ENCODE results near the gene AATK. TPM values are rescaled to one million over a fixed set of nuclear protein-coding genes. Genes with fewer than 3 reads are reported as not detected.

Gene AATK
- total and polyA plus RNA-seq, 2 experiments from 2014 or later, result 0.25 to 1.6 TPM

DNA sequence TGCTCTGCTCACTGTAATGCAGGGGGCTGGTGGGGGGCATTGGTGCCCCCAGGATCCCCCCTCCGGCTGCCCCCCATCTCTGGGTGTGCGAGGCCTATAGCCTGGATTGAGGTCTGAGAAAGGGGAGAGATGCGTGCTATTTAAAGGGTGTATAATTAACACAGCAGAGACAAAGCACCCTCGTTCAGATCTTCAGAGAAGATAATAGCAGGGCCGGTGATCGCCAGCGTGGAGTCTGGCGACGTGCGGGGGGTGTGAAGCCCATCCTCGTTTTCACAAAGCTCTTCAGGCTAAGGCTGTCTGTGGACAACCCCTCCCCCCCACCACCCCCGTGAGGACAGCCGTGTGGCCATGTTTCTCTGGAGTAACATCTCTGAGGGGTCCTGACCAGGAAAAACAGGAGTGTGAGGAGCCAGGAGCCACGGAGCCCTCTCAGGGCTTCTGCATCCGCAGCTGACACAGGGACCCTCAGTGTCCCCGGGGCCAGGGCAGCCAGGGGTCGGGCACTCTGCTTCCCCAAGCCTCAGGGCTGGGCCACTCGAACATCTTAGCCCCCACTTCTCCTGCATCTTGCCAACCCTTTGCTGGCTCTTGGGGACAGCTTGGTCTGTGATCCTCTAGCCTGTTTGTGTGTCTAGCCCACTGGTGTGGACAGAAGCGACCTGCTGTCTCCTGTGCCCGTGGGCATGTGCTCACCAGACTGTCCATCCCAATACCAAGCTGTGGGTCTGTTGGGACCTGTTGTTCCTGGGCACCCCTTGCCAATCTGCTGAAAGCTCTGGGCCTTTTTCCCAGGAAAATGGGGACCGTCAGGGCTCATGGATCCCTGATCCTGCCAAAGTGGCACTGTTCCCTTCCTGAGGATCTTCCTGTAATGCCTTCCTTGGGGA, 72.2 kb downstream of the AATK start:
- Histone ChIP-seq H2AFZ (no peak overlapping the region), H3K27me3 (replicated peaks; ENCODE audit: insufficient read depth) (no peaks in the 10 kb centered on the region), H3K9me2 (ENCODE audit: insufficient read depth) (no peaks in the 10 kb centered on the region), H3K4me2 (ENCODE audit: unreplicated experiment) (peak overlapping the region; percentile 50), H3K4me1 (ENCODE audit: insufficient read depth) (peaks cover 47% of the 10 kb centered on the region), H3K79me2 (ENCODE audit: insufficient read depth) (no peaks in the 10 kb centered on the region), H3F3A (ENCODE audit: insufficient read depth) (0 out of 2 replicates have a peak, but pooled peaks cover 8% of the 10 kb centered on the region), H3K9ac (peak overlapping the region; percentile 78), H3K4me3 (no peak overlapping the region), H3K9me3 (ENCODE audit: low read depth) (no peaks in the 10 kb centered on the region), H3K27ac (peak overlapping the region; percentile 93), H4K20me1 (ENCODE audit: insufficient read depth) (no peaks in the 10 kb centered on the region), H3K36me3 (ENCODE audit: low read depth) (no peaks in the 10 kb centered on the region)
- TF ChIP-seq EZH2phosphoT487 (IDR thresholded peaks at IDR 0.05; ENCODE audit: insufficient read depth, low read depth) (no peak), EZH2 (IDR thresholded peaks at IDR 0.05; ENCODE audit: insufficient read depth, poor library complexity, severe bottlenecking) (no peak)
- no peak for DNase-seq
- in situ Hi-C loops (cut with MboI), result no loop called here
- 72 to 77% methylated on average over 21 of the region's 21 CpGs for WGBS, 2 experiments (ENCODE audit: low coverage in 1 of 2, low lambda C conversion rate in 2 of 2, missing lambda C conversion rate in 2 of 2)

DNA sequence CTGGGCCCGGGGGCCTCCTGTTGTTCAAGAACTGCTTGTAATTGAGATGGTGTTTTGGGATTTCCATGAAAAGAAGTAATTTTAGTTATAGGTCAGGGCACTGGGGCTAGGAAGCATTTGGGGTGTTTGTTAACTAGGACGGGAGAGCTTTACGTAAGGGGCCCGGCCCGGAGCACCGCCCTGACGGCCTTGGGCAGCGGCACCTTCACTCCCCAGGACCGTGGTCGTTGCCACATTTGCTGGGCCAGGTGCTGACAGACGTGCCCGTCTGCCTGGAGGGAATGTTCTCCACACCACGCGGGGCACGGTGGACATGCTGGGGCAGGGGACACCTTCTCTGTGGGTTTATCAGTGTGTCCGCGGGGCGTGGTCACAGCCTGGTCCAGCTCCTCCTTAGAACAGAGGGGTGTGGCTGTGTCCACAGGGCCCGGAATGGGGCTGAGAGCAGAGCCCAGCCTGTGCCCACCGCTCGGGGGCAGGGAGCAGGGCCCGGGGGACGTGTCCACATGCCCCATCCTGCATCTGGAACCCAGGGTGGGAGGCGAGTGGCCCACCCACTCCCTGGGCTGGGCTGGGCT, 73.4 kb downstream of the AATK start:
- in situ Hi-C loops (cut with MboI), result no loop called here
- TF ChIP-seq EZH2 (IDR thresholded peaks at IDR 0.05; ENCODE audit: insufficient read depth, poor library complexity, severe bottlenecking), result no peak
- TF ChIP-seq EZH2phosphoT487 (IDR thresholded peaks at IDR 0.05; ENCODE audit: insufficient read depth, low read depth), result no peak
- no peaks in the 10 kb centered on the region for H3K36me3 ChIP-seq (ENCODE audit: low read depth)

DNA sequence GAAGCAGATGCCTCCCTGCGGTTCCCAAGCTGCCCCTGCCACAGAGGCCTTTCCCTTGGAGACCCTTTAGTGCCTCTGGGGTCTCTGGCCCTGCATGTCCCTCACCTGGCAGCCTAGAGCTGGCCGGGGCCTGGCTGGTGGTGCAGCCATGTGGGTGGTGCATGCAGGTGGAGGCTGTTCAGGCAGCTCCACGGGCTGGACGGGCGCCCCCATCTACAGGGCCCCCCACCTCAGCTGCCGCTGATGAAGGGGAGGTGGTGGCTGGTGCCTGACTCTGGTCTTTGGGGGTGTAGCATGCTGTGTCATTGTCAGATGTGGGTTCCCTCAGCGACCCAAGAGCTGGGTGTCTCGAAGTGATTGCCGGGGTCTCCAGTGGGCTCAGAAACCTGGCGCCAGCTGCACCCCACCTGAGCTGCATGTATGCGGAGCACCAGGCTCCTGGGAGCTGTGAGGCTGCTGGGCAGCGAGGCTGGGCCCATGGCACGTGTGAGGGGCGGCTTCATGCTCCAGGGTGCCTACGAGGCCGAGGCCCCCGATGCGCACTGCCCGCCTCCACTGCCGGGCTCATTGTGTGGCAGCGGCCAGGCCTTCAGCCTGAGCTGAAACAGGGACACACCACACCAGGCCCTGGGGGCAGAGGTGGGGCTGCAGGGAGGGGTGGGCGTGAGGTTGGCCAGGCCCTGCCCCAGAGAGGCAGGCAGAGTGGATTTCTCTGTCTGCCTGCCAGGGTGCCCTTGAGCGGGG, 74.1 kb downstream of the AATK start:
- Histone ChIP-seq H4K20me1 (ENCODE audit: insufficient read depth) (no peaks in the 10 kb centered on the region), H3K9me2 (ENCODE audit: insufficient read depth) (no peaks in the 10 kb centered on the region), H3F3A (ENCODE audit: insufficient read depth) (0 out of 2 replicates have a peak, but pooled peaks cover 8% of the 10 kb centered on the region), H3K4me3 (no peak overlapping the region), H3K36me3 (ENCODE audit: low read depth) (no peaks in the 10 kb centered on the region), H3K9ac (no peak overlapping the region), H3K79me2 (ENCODE audit: insufficient read depth) (no peaks in the 10 kb centered on the region), H3K9me3 (ENCODE audit: low read depth) (no peaks in the 10 kb centered on the region), H3K4me2 (ENCODE audit: unreplicated experiment) (no peak overlapping the region), H3K27ac (no peak overlapping the region), H2AFZ (no peak overlapping the region), H3K27me3 (replicated peaks; ENCODE audit: insufficient read depth) (no peaks in the 10 kb centered on the region), H3K4me1 (ENCODE audit: insufficient read depth) (peaks cover 32% of the 10 kb centered on the region)
- WGBS, 2 experiments (ENCODE audit: low coverage in 1 of 2, low lambda C conversion rate in 2 of 2, missing lambda C conversion rate in 2 of 2), result 96% methylated on average over 20 to 23 of the region's 23 CpGs
- in situ Hi-C loops (cut with MboI), result no loop called here
- no peak for DNase-seq
- TF ChIP-seq EZH2 (IDR thresholded peaks at IDR 0.05; ENCODE audit: insufficient read depth, poor library complexity, severe bottlenecking), result no peak
- TF ChIP-seq EZH2phosphoT487 (IDR thresholded peaks at IDR 0.05; ENCODE audit: insufficient read depth, low read depth), result no peak

More for the DNA sequence above, 73.4 kb downstream of the AATK start:
- Histone ChIP-seq H3K27me3 (replicated peaks; ENCODE audit: insufficient read depth) (no peaks in the 10 kb centered on the region), H3K4me2 (ENCODE audit: unreplicated experiment) (no peak overlapping the region), H3K4me3 (no peak overlapping the region), H3K27ac (no peak overlapping the region), H3K79me2 (ENCODE audit: insufficient read depth) (no peaks in the 10 kb centered on the region), H3F3A (ENCODE audit: insufficient read depth) (0 out of 2 replicates have a peak, but pooled peaks cover 8% of the 10 kb centered on the region), H2AFZ (no peak overlapping the region), H4K20me1 (ENCODE audit: insufficient read depth) (no peaks in the 10 kb centered on the region), H3K4me1 (ENCODE audit: insufficient read depth) (peaks cover 37% of the 10 kb centered on the region), H3K9me2 (ENCODE audit: insufficient read depth) (no peaks in the 10 kb centered on the region), H3K9ac (no peak overlapping the region), H3K9me3 (ENCODE audit: low read depth) (no peaks in the 10 kb centered on the region)
- WGBS, 2 experiments (ENCODE audit: low coverage in 1 of 2, low lambda C conversion rate in 2 of 2, missing lambda C conversion rate in 2 of 2), result 85 to 86% methylated on average over 22 to 24 of the region's 24 CpGs
- DNase-seq, result no peak

DNA sequence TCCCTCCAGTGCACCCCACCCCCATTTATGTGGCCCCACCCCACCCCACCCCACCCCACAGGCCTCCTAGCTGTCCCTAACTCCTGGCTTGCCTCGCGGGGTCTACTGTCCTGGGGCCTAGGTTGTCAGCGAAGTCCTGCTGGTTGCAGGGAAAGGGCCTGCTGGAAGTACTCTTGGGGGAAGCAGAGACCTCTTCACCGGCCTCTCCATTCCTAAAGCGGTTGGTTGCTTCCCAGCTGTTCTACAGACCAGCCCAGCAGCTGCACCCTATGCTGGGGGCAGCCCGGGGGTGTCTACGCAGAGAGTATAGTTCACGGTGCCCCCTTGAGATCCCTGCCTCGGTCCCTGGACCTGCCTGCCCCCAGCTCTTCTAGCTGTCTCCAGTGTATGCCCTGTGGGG, 74.9 kb downstream of the AATK start:
- Histone ChIP-seq H3K36me3 (ENCODE audit: low read depth) (no peaks in the 10 kb centered on the region), H3K27ac (no peak overlapping the region), H3K9me3 (ENCODE audit: low read depth) (no peaks in the 10 kb centered on the region), H3K9ac (no peak overlapping the region), H4K20me1 (ENCODE audit: insufficient read depth) (no peaks in the 10 kb centered on the region), H3K9me2 (ENCODE audit: insufficient read depth) (no peaks in the 10 kb centered on the region), H3K79me2 (ENCODE audit: insufficient read depth) (no peaks in the 10 kb centered on the region), H2AFZ (no peak overlapping the region), H3K27me3 (replicated peaks; ENCODE audit: insufficient read depth) (no peaks in the 10 kb centered on the region), H3K4me1 (ENCODE audit: insufficient read depth) (peaks cover 24% of the 10 kb centered on the region), H3K4me3 (no peak overlapping the region), H3K4me2 (ENCODE audit: unreplicated experiment) (no peak overlapping the region), H3F3A (ENCODE audit: insufficient read depth) (0 out of 2 replicates have a peak, but pooled peaks cover 8% of the 10 kb centered on the region)
- in situ Hi-C loops (cut with MboI), result no loop called here
- TF ChIP-seq EZH2 (IDR thresholded peaks at IDR 0.05; ENCODE audit: insufficient read depth, poor library complexity, severe bottlenecking) (no peak), EZH2phosphoT487 (IDR thresholded peaks at IDR 0.05; ENCODE audit: insufficient read depth, low read depth) (no peak)
- 77 to 86% methylated on average over 9 of the region's 9 CpGs for WGBS, 2 experiments (ENCODE audit: low coverage in 1 of 2, low lambda C conversion rate in 2 of 2, missing lambda C conversion rate in 2 of 2)
- no peak for DNase-seq
